ENCODE measurements around the gene ME3.
A peak's percentile ranks its signal among the peaks of the same experiment; 100 is the strongest.

ME3 gene

GRCh38 chr11:86608251-86608799 lies 64.1 kb downstream of the ME3 start:
- no peaks in the 10 kb centered on the region for H3K27me3 ChIP-seq (replicated peaks; ENCODE audit: control insufficient read depth, insufficient read depth, low read length, poor library complexity, severe bottlenecking)
- no peak overlapping the region for H3K4me3 ChIP-seq (ENCODE audit: insufficient read depth, low read depth, low read length, poor library complexity, severe bottlenecking)
- no peak for DNase-seq

DNA sequence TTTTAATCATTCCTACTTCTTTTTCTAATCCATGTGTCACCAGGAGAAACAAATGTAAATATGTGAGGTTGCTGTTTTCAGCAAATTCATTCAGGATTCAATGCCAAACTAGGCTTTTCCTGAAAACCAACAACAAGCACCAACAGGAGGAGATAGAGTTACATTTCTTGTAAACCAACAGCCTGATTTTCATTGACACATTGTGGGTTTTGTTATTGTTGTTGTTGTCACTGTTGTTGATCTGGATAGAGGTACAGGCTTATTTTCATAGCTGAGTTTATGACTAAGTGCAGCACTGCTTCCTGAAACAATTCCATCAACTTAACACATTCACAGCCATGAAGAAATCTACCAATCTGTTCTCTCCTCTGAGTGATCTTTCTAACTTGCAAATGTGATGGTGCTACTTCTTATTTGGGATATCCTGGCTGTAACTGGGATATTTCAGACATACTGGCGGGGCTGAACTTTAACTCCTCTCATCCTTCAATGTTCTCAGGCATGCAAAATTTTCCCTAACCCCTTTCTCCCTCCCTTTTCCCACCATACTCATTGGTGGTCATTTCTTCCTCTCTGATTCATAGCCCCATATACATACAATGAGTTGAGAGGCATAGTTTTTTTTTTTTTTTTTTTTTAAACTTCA lies 65.5 kb downstream of the ME3 start:
- Histone ChIP-seq H3K4me1 (ENCODE audit: control insufficient read depth, insufficient read depth, low read length, poor library complexity, severe bottlenecking) (no peaks in the 10 kb centered on the region), H3K4me3 (ENCODE audit: insufficient read depth, low read depth, low read length, poor library complexity, severe bottlenecking) (no peak overlapping the region), H3K9me3 (ENCODE audit: control insufficient read depth, low read length) (no peaks in the 10 kb centered on the region), H3K36me3 (ENCODE audit: control insufficient read depth, insufficient read depth, low read length) (no peaks in the 10 kb centered on the region), H3K27me3 (replicated peaks; ENCODE audit: control insufficient read depth, insufficient read depth, low read length, poor library complexity, severe bottlenecking) (no peaks in the 10 kb centered on the region), H3K27ac (ENCODE audit: insufficient read depth, low read length, poor library complexity, severe bottlenecking) (no peak overlapping the region)
- no peak for DNase-seq

More at GRCh38 chr11:86608251-86608799, 64.1 kb downstream of the ME3 start:
- Histone ChIP-seq H3K9me3 (ENCODE audit: control insufficient read depth, low read length) (no peaks in the 10 kb centered on the region), H3K4me1 (ENCODE audit: control insufficient read depth, insufficient read depth, low read length, poor library complexity, severe bottlenecking) (no peaks in the 10 kb centered on the region), H3K36me3 (ENCODE audit: control insufficient read depth, insufficient read depth, low read length) (no peaks in the 10 kb centered on the region), H3K27ac (ENCODE audit: insufficient read depth, low read length, poor library complexity, severe bottlenecking) (no peak overlapping the region)

DNA sequence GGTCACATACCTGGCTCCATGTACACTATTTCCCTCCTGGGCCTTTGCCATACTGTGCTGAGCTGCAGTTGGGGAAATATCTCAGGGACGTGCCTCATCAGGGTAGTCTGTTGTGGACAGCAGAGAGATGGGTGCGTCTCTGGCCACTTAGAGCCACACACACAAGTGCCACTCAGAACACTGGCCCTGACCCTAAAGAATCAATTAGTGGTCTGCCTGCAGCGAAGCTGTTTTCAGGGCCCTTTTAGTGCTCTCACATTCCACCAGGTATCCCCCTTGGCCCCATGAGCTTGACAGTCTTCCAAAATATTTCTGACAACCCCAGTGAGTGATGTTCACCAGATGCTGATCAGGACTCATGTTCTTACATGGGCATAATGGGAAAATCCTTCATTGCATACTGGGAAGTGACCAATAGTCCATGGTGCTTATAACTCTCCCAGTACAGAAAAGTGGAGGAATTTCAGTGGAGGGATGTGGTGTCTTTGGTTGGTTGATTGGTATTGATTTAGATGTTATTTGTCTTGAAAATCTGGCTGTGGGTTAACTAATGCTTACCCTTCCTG lies 66.1 kb downstream of the ME3 start:
- Histone ChIP-seq H3K9me3 (ENCODE audit: control insufficient read depth, low read length) (no peaks in the 10 kb centered on the region), H3K4me1 (ENCODE audit: control insufficient read depth, insufficient read depth, low read length, poor library complexity, severe bottlenecking) (no peaks in the 10 kb centered on the region), H3K27ac (ENCODE audit: insufficient read depth, low read length, poor library complexity, severe bottlenecking) (no peak overlapping the region), H3K27me3 (replicated peaks; ENCODE audit: control insufficient read depth, insufficient read depth, low read length, poor library complexity, severe bottlenecking) (no peaks in the 10 kb centered on the region), H3K4me3 (ENCODE audit: insufficient read depth, low read depth, low read length, poor library complexity, severe bottlenecking) (no peak overlapping the region), H3K36me3 (ENCODE audit: control insufficient read depth, insufficient read depth, low read length) (no peaks in the 10 kb centered on the region)
- DNase-seq, result no peak

- H3K4me1 ChIP-seq (ENCODE audit: control insufficient read depth, insufficient read depth, low read length, poor library complexity, severe bottlenecking), result no peaks in the 10 kb centered on the region
- H3K4me3 ChIP-seq (ENCODE audit: insufficient read depth, low read depth, low read length, poor library complexity, severe bottlenecking), result no peak overlapping the region
- no peak overlapping the region for H3K27ac ChIP-seq (ENCODE audit: insufficient read depth, low read length, poor library complexity, severe bottlenecking)
- H3K9me3 ChIP-seq (ENCODE audit: control insufficient read depth, low read length), result no peaks in the 10 kb centered on the region
- no peak for DNase-seq
- H3K27me3 ChIP-seq (replicated peaks; ENCODE audit: control insufficient read depth, insufficient read depth, low read length, poor library complexity, severe bottlenecking), result no peaks in the 10 kb centered on the region
- H3K36me3 ChIP-seq (ENCODE audit: control insufficient read depth, insufficient read depth, low read length), result no peaks in the 10 kb centered on the region
Observed at GRCh38 chr11:86596861-86597586, 75.4 kb downstream of the ME3 start.

DNA sequence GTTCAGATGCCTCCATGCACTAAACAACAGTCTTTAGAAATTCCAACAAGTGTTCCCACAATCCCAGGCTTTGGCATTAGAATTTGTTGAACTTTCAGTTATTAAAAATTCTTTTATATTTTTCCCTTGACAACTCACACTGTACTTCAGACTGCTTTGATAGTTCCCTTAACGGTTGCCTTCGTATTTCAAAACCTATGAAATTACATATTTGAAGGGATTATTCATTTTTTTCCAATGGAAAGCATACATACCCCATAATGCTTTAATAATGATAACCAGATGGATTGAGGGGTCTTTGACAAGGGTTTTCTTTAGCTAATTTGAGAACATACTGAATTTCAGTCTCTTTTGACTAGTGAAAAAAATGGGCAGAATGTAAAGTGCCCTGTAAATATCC lies 76.5 kb downstream of the ME3 start:
- Histone ChIP-seq H3K27me3 (replicated peaks; ENCODE audit: control insufficient read depth, insufficient read depth, low read length, poor library complexity, severe bottlenecking) (no peaks in the 10 kb centered on the region), H3K36me3 (ENCODE audit: control insufficient read depth, insufficient read depth, low read length) (no peaks in the 10 kb centered on the region), H3K4me1 (ENCODE audit: control insufficient read depth, insufficient read depth, low read length, poor library complexity, severe bottlenecking) (no peaks in the 10 kb centered on the region), H3K9me3 (ENCODE audit: control insufficient read depth, low read length) (no peaks in the 10 kb centered on the region), H3K4me3 (ENCODE audit: insufficient read depth, low read depth, low read length, poor library complexity, severe bottlenecking) (no peak overlapping the region), H3K27ac (ENCODE audit: insufficient read depth, low read length, poor library complexity, severe bottlenecking) (no peak overlapping the region)
- DNase-seq, result no peak

DNA sequence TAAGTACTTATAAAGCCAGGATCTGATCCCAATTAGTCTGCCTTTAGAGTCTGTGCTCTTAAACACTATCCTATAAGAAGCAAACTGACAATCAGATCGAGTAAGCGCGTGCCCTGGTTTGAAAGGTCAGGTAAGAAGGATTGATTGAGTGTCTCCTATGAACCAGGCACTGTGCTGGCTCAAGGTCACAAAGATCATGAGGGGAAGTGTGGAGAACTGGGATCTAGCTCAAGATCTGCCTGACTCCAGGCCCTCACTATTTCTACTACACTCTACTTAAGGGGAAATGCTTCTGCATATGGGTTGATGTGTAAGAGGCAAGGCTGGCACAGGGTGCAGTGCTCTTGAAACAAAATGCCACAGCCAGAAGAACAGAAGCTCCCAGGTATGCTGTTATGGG lies 77.0 kb downstream of the ME3 start:
- H3K36me3 ChIP-seq (ENCODE audit: control insufficient read depth, insufficient read depth, low read length), result no peaks in the 10 kb centered on the region
- H3K9me3 ChIP-seq (ENCODE audit: control insufficient read depth, low read length), result no peaks in the 10 kb centered on the region
- DNase-seq, result no peak
- no peaks in the 10 kb centered on the region for H3K4me1 ChIP-seq (ENCODE audit: control insufficient read depth, insufficient read depth, low read length, poor library complexity, severe bottlenecking)
- no peak overlapping the region for H3K27ac ChIP-seq (ENCODE audit: insufficient read depth, low read length, poor library complexity, severe bottlenecking)
- no peak overlapping the region for H3K4me3 ChIP-seq (ENCODE audit: insufficient read depth, low read depth, low read length, poor library complexity, severe bottlenecking)
- H3K27me3 ChIP-seq (replicated peaks; ENCODE audit: control insufficient read depth, insufficient read depth, low read length, poor library complexity, severe bottlenecking), result no peaks in the 10 kb centered on the region

DNA sequence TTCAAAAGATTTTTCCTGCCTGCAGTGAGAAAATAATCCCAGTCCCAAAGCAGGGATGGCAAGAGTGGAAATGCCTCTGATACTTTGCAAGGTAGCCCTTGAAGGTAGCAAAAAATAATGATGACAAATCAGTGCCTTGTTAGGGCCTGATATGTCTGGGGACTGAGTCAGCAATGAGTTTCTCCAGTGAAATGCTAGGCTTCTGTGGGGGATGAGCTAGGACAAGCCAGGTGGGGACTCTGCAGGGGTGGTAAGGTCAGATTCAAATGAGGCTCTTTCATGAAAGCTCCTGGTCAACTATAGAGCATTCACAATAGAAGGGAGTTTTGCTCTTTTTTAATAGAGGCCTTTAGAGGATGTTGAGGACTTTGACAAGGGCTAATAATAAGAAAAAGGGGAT lies 77.7 kb downstream of the ME3 start:
- Histone ChIP-seq H3K36me3 (ENCODE audit: control insufficient read depth, insufficient read depth, low read length) (no peaks in the 10 kb centered on the region), H3K4me3 (ENCODE audit: insufficient read depth, low read depth, low read length, poor library complexity, severe bottlenecking) (no peak overlapping the region)
- no peak for DNase-seq

DNA sequence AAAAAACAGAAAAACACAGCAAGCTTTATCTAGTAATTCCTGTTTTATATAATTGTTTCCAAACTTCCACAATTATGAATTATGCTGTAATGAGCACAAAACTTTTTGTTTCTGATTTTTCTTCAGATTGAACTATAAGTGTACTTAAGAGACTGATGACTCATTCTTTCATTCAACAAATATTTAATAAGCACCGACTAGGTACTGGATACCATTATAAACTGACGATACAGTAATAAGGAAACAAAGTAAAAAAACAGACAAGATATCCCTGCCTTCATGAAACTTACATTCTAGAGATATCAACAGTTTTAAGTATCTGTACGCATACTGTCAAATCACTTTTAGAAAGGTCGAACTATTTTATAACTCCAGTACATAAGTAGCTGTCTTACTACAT lies 78.6 kb downstream of the ME3 start:
- H3K27ac ChIP-seq (ENCODE audit: insufficient read depth, low read length, poor library complexity, severe bottlenecking), result no peak overlapping the region
- H3K36me3 ChIP-seq (ENCODE audit: control insufficient read depth, insufficient read depth, low read length), result no peaks in the 10 kb centered on the region
- H3K4me3 ChIP-seq (ENCODE audit: insufficient read depth, low read depth, low read length, poor library complexity, severe bottlenecking), result no peak overlapping the region
- no peaks in the 10 kb centered on the region for H3K4me1 ChIP-seq (ENCODE audit: control insufficient read depth, insufficient read depth, low read length, poor library complexity, severe bottlenecking)
- no peaks in the 10 kb centered on the region for H3K27me3 ChIP-seq (replicated peaks; ENCODE audit: control insufficient read depth, insufficient read depth, low read length, poor library complexity, severe bottlenecking)
- no peak for DNase-seq
- H3K9me3 ChIP-seq (ENCODE audit: control insufficient read depth, low read length), result no peaks in the 10 kb centered on the region

More for the DNA sequence above, 77.7 kb downstream of the ME3 start:
- no peaks in the 10 kb centered on the region for H3K27me3 ChIP-seq (replicated peaks; ENCODE audit: control insufficient read depth, insufficient read depth, low read length, poor library complexity, severe bottlenecking)
- no peaks in the 10 kb centered on the region for H3K9me3 ChIP-seq (ENCODE audit: control insufficient read depth, low read length)
- H3K27ac ChIP-seq (ENCODE audit: insufficient read depth, low read length, poor library complexity, severe bottlenecking), result no peak overlapping the region
- H3K4me1 ChIP-seq (ENCODE audit: control insufficient read depth, insufficient read depth, low read length, poor library complexity, severe bottlenecking), result no peaks in the 10 kb centered on the region

DNA sequence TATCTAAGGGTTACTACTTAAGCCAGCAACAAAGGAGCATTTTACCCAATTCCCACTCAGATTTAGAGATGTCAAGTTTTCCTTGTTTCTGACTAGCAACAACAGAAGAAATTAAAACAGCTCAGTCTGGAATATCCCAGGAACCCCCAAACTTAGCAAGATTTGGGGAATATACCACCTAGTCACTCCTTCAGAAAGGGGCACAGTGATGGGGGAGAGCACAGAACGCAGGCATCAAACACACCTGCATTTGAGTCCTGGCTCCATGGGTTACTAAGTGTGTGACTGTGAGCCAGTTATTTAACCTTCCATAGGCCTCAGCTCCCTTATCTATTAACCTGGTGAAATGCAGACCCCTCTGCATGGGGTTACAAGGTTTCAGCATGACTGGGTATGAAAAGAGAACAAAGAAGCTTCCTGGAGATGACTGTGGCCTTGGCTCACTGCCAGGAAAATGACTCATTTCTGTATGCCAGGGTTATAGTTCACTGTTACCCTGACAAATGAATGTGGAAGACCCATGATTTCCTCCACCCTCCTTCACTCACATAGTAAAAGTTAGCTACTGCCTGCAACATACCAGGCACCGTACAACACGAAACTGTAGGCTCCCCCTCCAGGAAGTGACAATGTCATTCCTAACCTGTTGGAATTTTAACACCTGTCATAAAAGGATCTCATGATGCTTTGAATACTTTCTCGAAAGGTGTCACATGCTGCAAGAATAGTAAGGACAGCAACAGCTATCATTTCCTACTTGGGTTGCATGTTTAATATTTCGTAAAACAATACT lies 79.6 kb downstream of the ME3 start:
- Histone ChIP-seq H3K4me1 (ENCODE audit: control insufficient read depth, insufficient read depth, low read length, poor library complexity, severe bottlenecking) (no peaks in the 10 kb centered on the region), H3K9me3 (ENCODE audit: control insufficient read depth, low read length) (no peaks in the 10 kb centered on the region), H3K27ac (ENCODE audit: insufficient read depth, low read length, poor library complexity, severe bottlenecking) (no peak overlapping the region), H3K36me3 (ENCODE audit: control insufficient read depth, insufficient read depth, low read length) (no peaks in the 10 kb centered on the region), H3K27me3 (replicated peaks; ENCODE audit: control insufficient read depth, insufficient read depth, low read length, poor library complexity, severe bottlenecking) (no peaks in the 10 kb centered on the region), H3K4me3 (ENCODE audit: insufficient read depth, low read depth, low read length, poor library complexity, severe bottlenecking) (no peak overlapping the region)
- peak in 1 of 3 donors; percentile 22 for DNase-seq
